ENCODE results near the gene SMIM44.

DNA sequence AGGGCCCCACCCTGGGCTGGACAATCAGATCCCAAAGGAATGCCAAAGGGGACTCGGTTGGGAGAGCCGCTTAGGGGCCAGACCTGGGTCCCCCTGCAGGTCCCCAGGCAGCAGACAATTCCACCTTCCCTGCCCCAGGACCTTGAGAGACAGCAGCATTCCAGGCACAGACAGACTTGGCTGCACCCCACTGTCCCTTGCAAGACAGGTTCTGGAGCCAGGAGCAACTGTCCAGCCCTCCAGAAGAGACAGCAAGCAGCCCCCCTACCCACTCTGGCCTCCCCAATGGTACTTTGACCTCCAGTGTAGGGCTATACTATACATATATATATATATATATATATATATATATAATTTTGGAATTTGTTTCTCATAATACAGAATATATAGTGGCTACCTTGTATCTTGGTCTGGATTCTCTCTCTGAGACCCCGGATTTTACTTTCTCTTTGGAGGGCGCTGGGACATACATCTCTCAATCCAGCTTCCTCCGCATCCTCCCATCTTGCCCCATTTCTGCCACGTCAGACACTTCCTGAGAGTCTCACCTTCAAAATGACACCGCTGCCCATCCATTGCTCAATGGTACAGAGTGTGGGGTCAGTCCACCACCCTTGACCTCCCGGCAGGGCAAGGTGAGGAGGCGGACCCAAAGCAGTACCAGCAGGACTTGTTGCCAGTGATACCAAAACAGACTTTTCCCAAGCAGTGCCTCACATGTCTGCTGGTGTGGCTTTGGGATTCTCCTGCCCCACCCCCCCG is 15.6 kb downstream of the SMIM44 start:
- TF ChIP-seq EZH2 (IDR thresholded peaks at IDR 0.05): no peak
- no peak for TF ChIP-seq POLR2AphosphoS5 (IDR thresholded peaks at IDR 0.05; ENCODE audit: borderline replicate concordance, low read depth, low read length)
- no peak for TF ChIP-seq FOXP2 (optimal IDR thresholded peaks at IDR 0.05; ENCODE audit: control extremely low read depth, extremely low read length, insufficient read depth)
